Measurements from ENCODE around the gene EAF1.

Gene EAF1

DNA sequence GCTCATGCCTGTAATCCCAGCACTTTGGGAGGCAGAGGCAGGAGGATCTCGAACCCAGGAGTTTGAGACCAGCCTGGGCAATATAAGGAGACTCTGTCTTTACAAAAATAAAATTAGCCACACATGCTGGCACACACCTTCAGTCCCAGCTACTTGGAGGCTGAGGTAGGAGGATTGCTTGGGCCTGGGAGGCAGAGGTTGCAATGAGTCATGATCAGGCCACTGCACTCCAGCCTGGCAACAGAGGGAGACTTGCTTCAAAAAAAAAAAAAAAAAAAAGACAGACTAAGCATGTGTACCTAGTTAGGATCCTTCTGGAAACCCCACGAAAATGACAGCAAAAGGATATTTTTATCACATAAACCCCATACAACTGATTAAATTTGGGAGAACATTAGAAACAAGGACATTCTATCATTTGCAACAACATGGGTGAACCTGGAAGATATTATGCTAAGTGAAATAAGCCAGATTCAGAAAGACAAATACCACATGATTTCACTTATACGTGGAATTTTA is 44.9 kb upstream of the EAF1 start (continued):
- TF ChIP-seq ZNF792 (tag by site-specific recombination; IDR thresholded peaks at IDR 0.05), result no peak
- TF ChIP-seq, protein P1, sequence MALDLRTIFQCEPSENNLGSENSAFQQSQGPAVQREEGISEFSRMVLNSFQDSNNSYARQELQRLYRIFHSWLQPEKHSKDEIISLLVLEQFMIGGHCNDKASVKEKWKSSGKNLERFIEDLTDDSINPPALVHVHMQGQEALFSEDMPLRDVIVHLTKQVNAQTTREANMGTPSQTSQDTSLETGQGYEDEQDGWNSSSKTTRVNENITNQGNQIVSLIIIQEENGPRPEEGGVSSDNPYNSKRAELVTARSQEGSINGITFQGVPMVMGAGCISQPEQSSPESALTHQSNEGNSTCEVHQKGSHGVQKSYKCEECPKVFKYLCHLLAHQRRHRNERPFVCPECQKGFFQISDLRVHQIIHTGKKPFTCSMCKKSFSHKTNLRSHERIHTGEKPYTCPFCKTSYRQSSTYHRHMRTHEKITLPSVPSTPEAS (tag by site-specific recombination; IDR thresholded peaks at IDR 0.05), result no peak

DNA sequence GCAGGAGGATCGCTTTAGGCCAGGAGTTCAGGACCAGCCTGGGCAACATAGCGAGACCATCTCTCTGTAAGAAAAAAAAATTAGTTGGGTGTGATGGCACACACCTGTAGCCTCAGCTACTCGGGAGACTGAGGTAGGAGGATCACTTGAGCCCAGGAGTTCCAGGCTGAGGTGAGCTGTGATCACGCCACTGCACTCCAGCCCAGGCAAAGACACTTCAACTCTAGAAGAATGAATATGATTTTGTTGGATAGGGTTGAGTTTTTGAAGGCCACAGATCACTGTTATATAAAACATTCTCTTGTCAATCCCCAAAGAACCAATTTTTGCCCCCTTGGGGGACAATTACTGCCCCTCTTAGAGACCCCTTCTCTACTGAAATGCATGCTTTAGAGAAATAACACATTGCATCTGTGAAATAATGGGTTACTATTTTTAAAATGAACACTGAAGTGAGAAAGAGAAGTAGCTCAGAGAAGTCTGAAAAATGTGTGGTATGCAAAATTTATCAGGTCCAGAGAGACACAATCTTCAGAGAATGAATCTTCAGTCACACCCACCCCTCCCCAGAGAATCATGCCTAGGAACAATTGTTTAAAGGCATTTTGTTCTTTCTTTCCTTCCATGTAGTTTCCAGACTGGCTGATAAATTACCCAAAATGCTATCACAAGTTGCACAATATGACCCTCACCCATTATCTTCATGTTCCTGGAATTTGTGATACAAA is 42.7 kb upstream of the EAF1 start:
- Histone ChIP-seq H3K9me3 (ENCODE audit: control insufficient read depth, insufficient read depth, low read depth, low read length) (no peaks in the 10 kb centered on the region), H3K4me3 (ENCODE audit: low read depth, low read length) (no peak overlapping the region), H3K27ac (ENCODE audit: extremely low read depth, low read depth, low read length) (no peak overlapping the region), H3K36me3 (ENCODE audit: control insufficient read depth in 2 of 2, insufficient read depth in 1 of 2, low read length in 2 of 2) (no peaks in the 10 kb centered on the region), H3K4me1 (ENCODE audit: control insufficient read depth, insufficient read depth, low read length) (no peaks in the 10 kb centered on the region)
- ChIA-PET POLR2A (no interaction called here), CTCF (interaction anchor here (0.6 to 3.0 kb wide), 7 partner anchors 21 to 646 kb away, joined by 3 to 18 read pairs (median 3); partner anchors contain the start of gene SH3BP5)
- TF ChIP-seq BCL11B (tag by site-specific recombination; IDR thresholded peaks at IDR 0.05; ENCODE audit: low read depth) (no peak), ZFHX2 (tag by site-specific recombination; conservative IDR thresholded peaks at IDR 0.05) (no peak), ZNF747 (tag by site-specific recombination; IDR thresholded peaks at IDR 0.05) (no peak), ZNF473 (tag by site-specific recombination; IDR thresholded peaks at IDR 0.05) (no peak), GLI2 (tag by site-specific recombination; IDR thresholded peaks at IDR 0.05; ENCODE audit: borderline replicate concordance, low read depth) (no peak), ZNF571 (tag by site-specific recombination; IDR thresholded peaks at IDR 0.05) (no peak), ZNF37A (tag by site-specific recombination; IDR thresholded peaks at IDR 0.05) (no peak), ZNF366 (tag by site-specific recombination; conservative IDR thresholded peaks at IDR 0.05) (no peak), ZNF394 (tag by site-specific recombination; IDR thresholded peaks at IDR 0.05; ENCODE audit: borderline replicate concordance) (no peak), ZNF416 (tag by site-specific recombination; IDR thresholded peaks at IDR 0.05) (no peak), GLIS2 (tag by site-specific recombination; IDR thresholded peaks at IDR 0.05) (no peak), GLIS1 (tag by site-specific recombination; IDR thresholded peaks at IDR 0.05) (no peak)
- TF ChIP-seq, protein P2, sequence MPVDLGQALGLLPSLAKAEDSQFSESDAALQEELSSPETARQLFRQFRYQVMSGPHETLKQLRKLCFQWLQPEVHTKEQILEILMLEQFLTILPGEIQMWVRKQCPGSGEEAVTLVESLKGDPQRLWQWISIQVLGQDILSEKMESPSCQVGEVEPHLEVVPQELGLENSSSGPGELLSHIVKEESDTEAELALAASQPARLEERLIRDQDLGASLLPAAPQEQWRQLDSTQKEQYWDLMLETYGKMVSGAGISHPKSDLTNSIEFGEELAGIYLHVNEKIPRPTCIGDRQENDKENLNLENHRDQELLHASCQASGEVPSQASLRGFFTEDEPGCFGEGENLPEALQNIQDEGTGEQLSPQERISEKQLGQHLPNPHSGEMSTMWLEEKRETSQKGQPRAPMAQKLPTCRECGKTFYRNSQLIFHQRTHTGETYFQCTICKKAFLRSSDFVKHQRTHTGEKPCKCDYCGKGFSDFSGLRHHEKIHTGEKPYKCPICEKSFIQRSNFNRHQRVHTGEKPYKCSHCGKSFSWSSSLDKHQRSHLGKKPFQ (tag by site-specific recombination; IDR thresholded peaks at IDR 0.05), result no peak
- TF ChIP-seq, protein P3, sequence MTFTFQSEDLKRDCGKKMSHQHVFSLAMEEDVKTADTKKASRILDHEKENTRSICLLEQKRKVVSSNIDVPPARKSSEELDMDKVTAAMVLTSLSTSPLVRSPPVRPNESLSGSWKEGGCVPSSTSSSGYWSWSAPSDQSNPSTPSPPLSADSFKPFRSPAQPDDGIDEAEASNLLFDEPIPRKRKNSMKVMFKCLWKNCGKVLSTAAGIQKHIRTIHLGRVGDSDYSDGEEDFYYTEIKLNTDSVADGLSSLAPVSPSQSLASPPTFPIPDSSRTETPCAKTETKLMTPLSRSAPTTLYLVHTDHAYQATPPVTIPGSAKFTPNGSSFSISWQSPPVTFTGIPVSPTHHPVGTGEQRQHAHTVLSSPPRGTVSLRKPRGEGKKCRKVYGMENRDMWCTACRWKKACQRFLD (tag by site-specific recombination; IDR thresholded peaks at IDR 0.05), result no peak
- TF ChIP-seq, protein P4, sequence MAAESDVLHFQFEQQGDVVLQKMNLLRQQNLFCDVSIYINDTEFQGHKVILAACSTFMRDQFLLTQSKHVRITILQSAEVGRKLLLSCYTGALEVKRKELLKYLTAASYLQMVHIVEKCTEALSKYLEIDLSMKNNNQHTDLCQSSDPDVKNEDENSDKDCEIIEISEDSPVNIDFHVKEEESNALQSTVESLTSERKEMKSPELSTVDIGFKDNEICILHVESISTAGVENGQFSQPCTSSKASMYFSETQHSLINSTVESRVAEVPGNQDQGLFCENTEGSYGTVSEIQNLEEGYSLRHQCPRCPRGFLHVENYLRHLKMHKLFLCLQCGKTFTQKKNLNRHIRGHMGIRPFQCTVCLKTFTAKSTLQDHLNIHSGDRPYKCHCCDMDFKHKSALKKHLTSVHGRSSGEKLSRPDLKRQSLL (tag by site-specific recombination; IDR thresholded peaks at IDR 0.05), result no peak
- TF ChIP-seq, protein P5, sequence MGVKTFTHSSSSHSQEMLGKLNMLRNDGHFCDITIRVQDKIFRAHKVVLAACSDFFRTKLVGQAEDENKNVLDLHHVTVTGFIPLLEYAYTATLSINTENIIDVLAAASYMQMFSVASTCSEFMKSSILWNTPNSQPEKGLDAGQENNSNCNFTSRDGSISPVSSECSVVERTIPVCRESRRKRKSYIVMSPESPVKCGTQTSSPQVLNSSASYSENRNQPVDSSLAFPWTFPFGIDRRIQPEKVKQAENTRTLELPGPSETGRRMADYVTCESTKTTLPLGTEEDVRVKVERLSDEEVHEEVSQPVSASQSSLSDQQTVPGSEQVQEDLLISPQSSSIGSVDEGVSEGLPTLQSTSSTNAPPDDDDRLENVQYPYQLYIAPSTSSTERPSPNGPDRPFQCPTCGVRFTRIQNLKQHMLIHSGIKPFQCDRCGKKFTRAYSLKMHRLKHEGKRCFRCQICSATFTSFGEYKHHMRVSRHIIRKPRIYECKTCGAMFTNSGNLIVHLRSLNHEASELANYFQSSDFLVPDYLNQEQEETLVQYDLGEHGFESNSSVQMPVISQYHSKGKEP (tag by site-specific recombination; IDR thresholded peaks at IDR 0.05), result no peak
- TF ChIP-seq, protein P6, sequence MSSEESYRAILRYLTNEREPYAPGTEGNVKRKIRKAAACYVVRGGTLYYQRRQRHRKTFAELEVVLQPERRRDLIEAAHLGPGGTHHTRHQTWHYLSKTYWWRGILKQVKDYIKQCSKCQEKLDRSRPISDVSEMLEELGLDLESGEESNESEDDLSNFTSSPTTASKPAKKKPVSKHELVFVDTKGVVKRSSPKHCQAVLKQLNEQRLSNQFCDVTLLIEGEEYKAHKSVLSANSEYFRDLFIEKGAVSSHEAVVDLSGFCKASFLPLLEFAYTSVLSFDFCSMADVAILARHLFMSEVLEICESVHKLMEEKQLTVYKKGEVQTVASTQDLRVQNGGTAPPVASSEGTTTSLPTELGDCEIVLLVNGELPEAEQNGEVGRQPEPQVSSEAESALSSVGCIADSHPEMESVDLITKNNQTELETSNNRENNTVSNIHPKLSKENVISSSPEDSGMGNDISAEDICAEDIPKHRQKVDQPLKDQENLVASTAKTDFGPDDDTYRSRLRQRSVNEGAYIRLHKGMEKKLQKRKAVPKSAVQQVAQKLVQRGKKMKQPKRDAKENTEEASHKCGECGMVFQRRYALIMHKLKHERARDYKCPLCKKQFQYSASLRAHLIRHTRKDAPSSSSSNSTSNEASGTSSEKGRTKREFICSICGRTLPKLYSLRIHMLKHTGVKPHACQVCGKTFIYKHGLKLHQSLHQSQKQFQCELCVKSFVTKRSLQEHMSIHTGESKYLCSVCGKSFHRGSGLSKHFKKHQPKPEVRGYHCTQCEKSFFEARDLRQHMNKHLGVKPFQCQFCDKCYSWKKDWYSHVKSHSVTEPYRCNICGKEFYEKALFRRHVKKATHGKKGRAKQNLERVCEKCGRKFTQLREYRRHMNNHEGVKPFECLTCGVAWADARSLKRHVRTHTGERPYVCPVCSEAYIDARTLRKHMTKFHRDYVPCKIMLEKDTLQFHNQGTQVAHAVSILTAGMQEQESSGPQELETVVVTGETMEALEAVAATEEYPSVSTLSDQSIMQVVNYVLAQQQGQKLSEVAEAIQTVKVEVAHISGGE (tag by site-specific recombination; conservative IDR thresholded peaks at IDR 0.05; ENCODE audit: low read depth), result no peak
